K562 treated with DMSO at 1 percent for 48 hours (cell line): ENCODE results near the gene TSNAXIP1. TPM values are rescaled to one million over a fixed set of nuclear protein-coding genes. Genes with fewer than 3 reads are reported as not detected.

Experiments
- total RNA-seq: library from RNA; unstranded; fragments of 300-600 nt; gene quantifications from 2 replicates; pipeline ENCODE4 v1.2.3, GENCODE V29; 2022; ENCODE audit warnings: low replicate concordance; ENCODE audit errors: extremely low read depth

TSNAXIP1 gene, protein sequence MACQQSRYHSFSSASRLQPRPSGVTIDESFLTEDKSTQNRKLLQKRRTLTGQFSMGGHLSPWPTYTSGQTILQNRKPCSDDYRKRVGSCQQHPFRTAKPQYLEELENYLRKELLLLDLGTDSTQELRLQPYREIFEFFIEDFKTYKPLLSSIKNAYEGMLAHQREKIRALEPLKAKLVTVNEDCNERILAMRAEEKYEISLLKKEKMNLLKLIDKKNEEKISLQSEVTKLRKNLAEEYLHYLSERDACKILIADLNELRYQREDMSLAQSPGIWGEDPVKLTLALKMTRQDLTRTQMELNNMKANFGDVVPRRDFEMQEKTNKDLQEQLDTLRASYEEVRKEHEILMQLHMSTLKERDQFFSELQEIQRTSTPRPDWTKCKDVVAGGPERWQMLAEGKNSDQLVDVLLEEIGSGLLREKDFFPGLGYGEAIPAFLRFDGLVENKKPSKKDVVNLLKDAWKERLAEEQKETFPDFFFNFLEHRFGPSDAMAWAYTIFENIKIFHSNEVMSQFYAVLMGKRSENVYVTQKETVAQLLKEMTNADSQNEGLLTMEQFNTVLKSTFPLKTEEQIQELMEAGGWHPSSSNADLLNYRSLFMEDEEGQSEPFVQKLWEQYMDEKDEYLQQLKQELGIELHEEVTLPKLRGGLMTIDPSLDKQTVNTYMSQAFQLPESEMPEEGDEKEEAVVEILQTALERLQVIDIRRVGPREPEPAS
- not detected in 2 replicates for total RNA-seq

DNA sequence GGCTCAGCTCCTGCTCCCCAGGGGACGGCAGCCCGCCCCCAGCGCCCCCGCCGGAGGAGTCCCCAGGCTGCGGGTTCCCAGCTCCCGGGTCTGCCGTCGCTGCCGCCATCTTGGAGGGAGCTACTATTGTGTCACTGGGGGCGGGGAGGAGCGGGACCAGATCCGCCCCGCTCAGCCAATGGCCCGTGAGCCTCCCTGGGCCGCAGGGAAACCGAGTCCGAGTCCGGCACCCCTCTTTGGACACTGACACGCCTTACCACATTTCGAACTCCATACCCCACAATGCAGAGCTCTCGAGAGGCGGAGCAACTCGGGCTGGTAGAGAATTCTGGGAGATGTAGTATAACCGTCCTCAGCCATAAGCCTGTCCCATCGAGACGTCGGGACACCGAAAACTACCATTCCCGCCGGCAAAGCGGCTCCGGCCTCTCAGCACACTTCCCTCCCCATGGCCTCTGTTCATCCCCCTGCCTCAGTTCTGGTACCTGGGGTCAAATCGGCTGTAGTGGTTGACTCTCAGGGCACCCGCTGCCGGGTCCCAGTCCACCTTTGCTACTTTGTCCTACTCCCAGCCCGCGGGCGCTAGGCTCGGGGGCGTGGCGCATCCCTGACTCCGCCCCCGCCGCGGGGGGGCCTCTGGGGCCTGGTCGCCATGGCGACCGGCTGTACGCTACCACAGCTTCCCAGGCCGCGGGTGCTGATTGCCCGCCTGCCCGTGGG, at the start of gene TSNAXIP1, which contains the start of gene RANBP10:
Gene TSNAXIP1, plus strand, starts transcription at position 462 of the 720 bp plus-strand sequence. CDS start 261 bp downstream, outside the sequence.
Gene RANBP10, minus strand, starts transcription at position 133 of the 720 bp plus-strand sequence. Its CDS starts 24 bp downstream, at position 109.

DNA sequence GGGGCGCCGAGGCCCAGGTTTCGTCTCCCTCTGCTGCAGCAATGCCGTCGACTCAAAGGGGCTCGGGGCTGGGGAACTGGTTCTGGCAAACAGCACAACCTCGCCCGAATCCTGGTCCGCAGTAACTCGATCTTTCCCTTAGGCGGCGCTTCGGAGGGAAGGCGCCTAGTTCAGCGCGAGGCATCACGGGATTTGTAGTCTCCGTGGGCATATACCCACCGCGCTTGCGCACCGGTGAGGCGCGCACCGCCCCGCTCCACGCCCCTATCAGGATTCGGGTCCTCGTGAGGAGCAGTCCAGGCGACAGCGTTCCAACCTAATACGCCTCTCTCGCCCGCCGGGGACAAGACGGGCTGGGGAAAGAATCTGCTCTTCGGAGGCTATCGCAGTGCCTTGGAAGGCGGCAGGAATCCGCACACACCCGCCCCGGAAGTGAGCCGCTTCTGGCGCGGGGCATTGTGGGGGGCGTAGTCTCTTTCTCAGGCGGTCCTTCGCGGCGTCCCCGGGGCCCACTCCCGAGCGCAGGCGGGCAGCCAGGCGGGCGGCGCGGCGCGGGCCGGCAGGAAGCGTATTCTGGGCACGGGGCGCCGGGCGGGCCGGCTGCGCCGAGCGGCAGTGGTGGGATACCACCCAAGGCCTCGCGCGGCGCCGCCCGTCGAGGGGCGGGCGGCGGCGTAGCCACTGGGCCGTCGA, 35.3 kb downstream of the TSNAXIP1 start, which contains the start of gene THAP11:
Gene THAP11, plus strand, starts transcription at position 505 of the 693 bp plus-strand sequence. CDS start 235 bp downstream, outside the sequence.

DNA sequence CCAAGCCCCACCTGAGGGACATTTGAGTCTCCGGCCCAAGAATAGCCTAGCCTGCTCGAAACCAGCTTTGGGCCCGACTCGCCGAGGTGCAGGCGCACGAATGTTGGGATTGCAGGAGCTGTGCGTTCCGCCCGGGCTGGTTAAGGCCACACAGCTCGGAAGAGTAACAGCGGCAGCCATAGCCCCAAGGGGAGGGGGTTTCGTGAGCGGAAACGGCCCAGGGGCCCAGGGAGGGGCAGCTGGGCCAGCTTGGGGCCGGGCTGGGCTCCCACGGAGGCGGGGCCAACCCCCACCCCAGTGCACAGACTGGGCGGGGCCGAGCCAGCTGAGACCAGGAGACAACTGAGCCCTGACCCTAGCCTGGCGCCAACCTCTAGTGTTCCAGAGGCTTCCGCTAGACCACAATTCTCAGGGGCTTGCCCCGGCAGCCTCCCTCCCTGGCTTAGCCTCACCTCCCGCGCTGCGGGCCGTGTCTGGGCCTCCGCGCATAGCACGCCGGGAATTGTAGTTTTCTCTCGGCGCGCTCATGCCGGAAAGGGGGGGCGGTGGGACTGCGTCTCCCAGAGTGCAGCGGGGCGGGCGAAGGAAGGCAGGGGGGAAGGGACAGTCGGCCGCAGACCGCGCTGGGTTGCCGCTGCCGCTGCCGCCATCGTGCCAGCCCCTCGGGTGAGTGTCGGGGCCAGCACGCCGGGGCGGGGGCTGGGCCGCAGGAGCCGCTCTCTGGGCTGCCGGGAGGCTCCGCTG, 39.8 kb downstream of the TSNAXIP1 start, which contains the start of gene NUTF2:
Gene NUTF2, plus strand, starts transcription at position 614 of the 744 bp plus-strand sequence. CDS start 18,198 bp downstream, outside the sequence.

DNA sequence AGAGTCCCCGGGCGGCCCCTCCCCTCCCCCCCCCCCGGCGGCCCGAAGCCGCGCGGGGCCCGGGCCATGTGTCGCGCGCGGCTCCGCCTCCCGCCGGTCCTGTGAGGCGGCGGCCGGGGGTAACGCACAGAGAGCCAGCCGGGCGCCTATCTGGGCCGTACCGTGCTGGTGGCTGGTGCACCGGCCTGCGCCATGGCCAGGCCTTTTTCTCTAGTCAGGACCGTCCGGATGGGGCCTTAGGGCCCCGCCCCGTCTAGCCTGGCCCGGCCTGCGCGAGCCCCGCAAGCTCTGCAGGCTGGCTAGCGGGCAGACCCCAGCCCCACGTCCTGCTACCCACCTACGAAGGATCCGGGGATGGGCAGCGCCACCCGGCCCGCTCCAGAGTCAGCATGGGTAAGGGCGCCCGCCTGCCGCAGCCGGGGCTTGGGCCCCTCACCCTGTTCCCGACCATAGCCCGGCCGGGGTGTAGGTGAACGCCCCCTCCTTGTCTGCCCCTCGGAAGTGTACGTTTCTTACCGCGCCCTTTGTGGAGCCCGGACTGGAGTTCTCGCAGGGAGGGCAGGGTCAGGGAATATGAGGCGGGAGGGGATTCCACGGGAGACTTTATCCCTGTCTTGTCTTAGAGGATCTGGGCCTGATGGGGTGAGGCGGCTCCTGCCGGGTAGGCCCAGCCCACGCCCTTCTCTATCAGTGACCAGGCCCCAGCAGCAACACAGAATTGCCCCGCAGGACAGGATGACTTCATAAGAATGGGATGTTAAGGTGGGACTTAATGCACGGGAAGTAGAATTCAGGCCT, 40.6 kb downstream of the TSNAXIP1 start, which contains the start of gene CENPT:
Gene CENPT, minus strand, starts transcription at position 630 of the 798 bp plus-strand sequence. CDS start 13,834 bp downstream, outside the sequence.

DNA sequence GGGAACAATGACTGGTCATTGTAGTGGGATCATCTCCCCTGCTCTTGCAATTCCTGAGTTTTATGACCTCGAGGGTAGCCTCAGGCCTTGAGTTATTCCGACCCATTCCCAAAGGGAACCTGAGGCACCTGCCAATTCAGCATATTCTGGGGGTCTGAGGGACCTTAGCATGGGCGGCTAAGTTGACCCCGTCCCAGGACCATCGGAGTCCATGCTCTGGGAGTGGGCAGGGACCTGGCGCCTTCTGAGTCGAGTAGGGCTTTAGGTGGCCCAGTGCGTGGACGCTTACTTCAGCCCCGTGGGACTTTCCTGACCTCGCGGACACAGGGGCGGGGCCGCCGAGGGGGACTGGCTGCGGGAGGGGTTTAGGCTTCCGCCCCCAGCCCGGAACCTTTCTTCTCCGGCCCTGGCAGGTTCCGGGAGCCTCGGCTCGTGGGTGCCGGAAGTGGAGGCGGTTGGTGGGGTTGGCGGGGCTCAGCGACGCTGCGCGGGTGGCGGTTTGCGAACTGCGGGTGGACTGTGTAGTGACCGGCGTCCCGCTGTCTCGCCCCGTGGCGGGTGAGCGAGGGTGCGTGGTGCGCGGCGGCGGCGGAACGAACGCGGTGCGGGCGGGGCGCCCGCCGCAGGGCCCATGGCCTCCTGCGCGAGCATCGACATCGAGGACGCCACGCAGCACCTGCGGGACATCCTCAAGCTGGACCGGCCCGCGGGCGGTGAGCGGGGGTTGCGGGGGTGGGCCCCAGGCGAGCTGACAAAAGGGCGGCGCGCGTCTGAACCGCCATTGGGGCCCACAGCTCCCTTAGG, 66.1 kb downstream of the TSNAXIP1 start, which contains the start of gene EDC4:
Gene EDC4, plus strand, starts transcription at position 422 of the 804 bp plus-strand sequence. Its CDS starts 210 bp downstream, at position 632.

Other genes with a start within 250 kb of the TSNAXIP1 start
- not detected in 2 replicates for gene CTCF, start 244.4 kb upstream of the TSNAXIP1 start, total RNA-seq
- not detected in 2 replicates for gene CARMIL2, start 161.7 kb upstream of the TSNAXIP1 start, total RNA-seq
- gene ACD, start 146.6 kb upstream of the TSNAXIP1 start, total RNA-seq: not detected in 2 replicates
- gene PARD6A, start 145.9 kb upstream of the TSNAXIP1 start, total RNA-seq: not detected in 2 replicates
- not detected in 2 replicates for gene ENKD1, start 140.1 kb upstream of the TSNAXIP1 start, total RNA-seq
- not detected in 2 replicates for gene C16orf86, start 140.1 kb upstream of the TSNAXIP1 start, total RNA-seq
- gene GFOD2, start 87.6 kb upstream of the TSNAXIP1 start, total RNA-seq: not detected in 2 replicates
- gene RANBP10, start 329 bp upstream of the TSNAXIP1 start, total RNA-seq: not detected in 2 replicates
- 250 TPM in 1 of 2 replicates, not detected in the other for gene THAP11, start 35.4 kb downstream of the TSNAXIP1 start, total RNA-seq
- gene NUTF2, start 40.0 kb downstream of the TSNAXIP1 start, total RNA-seq: not detected in 2 replicates
- not detected in 2 replicates for gene CENPT, start 40.8 kb downstream of the TSNAXIP1 start, total RNA-seq
- 278 TPM in 1 of 2 replicates, not detected in the other for gene EDC4, start 66.2 kb downstream of the TSNAXIP1 start, total RNA-seq
- gene NRN1L, start 78.0 kb downstream of the TSNAXIP1 start, total RNA-seq: not detected in 2 replicates
- not detected in 2 replicates for gene PSKH1, start 86.4 kb downstream of the TSNAXIP1 start, total RNA-seq
- gene CTRL, start 125.0 kb downstream of the TSNAXIP1 start, total RNA-seq: not detected in 2 replicates
- gene PSMB10, start 130.0 kb downstream of the TSNAXIP1 start, total RNA-seq: not detected in 2 replicates
- not detected in 2 replicates for gene LCAT, start 137.2 kb downstream of the TSNAXIP1 start, total RNA-seq
- not detected in 2 replicates for gene SLC12A4, start 161.7 kb downstream of the TSNAXIP1 start, total RNA-seq
- gene DPEP3, start 173.6 kb downstream of the TSNAXIP1 start, total RNA-seq: not detected in 2 replicates
- not detected in 2 replicates for gene DPEP2, start 192.6 kb downstream of the TSNAXIP1 start, total RNA-seq
- not detected in 2 replicates for gene DPEP2NB, start 209.0 kb downstream of the TSNAXIP1 start, total RNA-seq
- not detected in 2 replicates for gene DDX28, start 216.3 kb downstream of the TSNAXIP1 start, total RNA-seq
- not detected in 2 replicates for gene DUS2, start 216.4 kb downstream of the TSNAXIP1 start, total RNA-seq